H1 (cell line): Measurements from ENCODE around the gene SMIM44. TPM values are rescaled to one million over a fixed set of nuclear protein-coding genes. Genes with fewer than 3 reads are reported as not detected.

ENCODE experiments used
- CTCF ChIA-PET: fragments of 300-600 bp; sonication (Branson Sonifier 250); formaldehyde crosslinking; loops from one replicate; lab custom pipeline; 2021; ENCODE audit not compliant: partially characterized antibody; lab: Charles Lee
- POLR2A ChIA-PET: fragments of 300-600 bp; sonication (Branson Sonifier 250); formaldehyde crosslinking; loops from one replicate; lab custom pipeline; 2021; ENCODE audit warnings: inconsistent platforms; ENCODE audit not compliant: partially characterized antibody; lab: Charles Lee
- DNase-seq, 2 experiments: peaks; one replicate each; pipeline versions ENCODE4 v3.0.0 to v3.0.0-alpha.2; 2010 to 2022; ENCODE audit warnings: low spot score in 2 of 2, low read depth in 1 of 2, mixed read lengths in 1 of 2
- FAIRE-seq: peaks from 2 replicates; lab custom pipeline; 2011; peaks lifted over from hg19 to GRCh38; lab: Jason Lieb, UNC
- H2AFZ ChIP-seq: 2 replicates; pipeline ENCODE4 v1.8.1; 2012; ENCODE audit warnings: low read length, inconsistent platforms
- H2AK5ac ChIP-seq: 2 replicates; pipeline ENCODE4 v1.6.1; 2013; ENCODE audit warnings: low read depth, low read length
- H2BK120ac ChIP-seq: replicated peaks from 2 replicates; pipeline ENCODE3; 2013; ENCODE audit warnings: low read depth, low read length, inconsistent platforms
- H2BK12ac ChIP-seq: 2 replicates; pipeline ENCODE4 v1.6.1; 2013; ENCODE audit warnings: low read depth, low read length
- H2BK15ac ChIP-seq: 2 replicates; pipeline ENCODE4 v1.6.1; 2013; ENCODE audit warnings: low read length
- H2BK20ac ChIP-seq: 2 replicates; pipeline ENCODE4 v1.6.1; 2013; ENCODE audit warnings: low read length
- H2BK5ac ChIP-seq: 2 replicates; pipeline ENCODE4 v1.6.1; 2013; ENCODE audit warnings: low read depth, low read length
- H3K14ac ChIP-seq: 2 replicates; pipeline ENCODE4 v1.6.1; 2013; ENCODE audit warnings: inconsistent platforms; ENCODE audit not compliant: insufficient read length
- H3K18ac ChIP-seq: 2 replicates; pipeline ENCODE4 v1.6.1; 2013; ENCODE audit warnings: low read length; ENCODE audit errors: extremely low read depth
- H3K23ac ChIP-seq: 2 replicates; pipeline ENCODE4 v1.6.1; 2013; ENCODE audit warnings: inconsistent platforms; ENCODE audit not compliant: insufficient read length
- H3K23me2 ChIP-seq: 2 replicates; pipeline ENCODE4 v1.6.1; 2013; ENCODE audit warnings: low read depth, low read length
- H3K27ac ChIP-seq: 2 replicates; pipeline ENCODE4 v1.6.1; 2011; ENCODE audit warnings: low read depth, low read length, inconsistent platforms
- H3K27me3 ChIP-seq, 4 experiments: replicated peaks in 1 of 4; 1 replicate in 1 of 4; 2 replicates in 3 of 4; pipeline versions ENCODE4 v1.6.1 to v1.8.1; 2011 to 2013; ENCODE audit warnings: low read length in 3 of 4, mild to moderate bottlenecking in 3 of 4, inconsistent platforms in 2 of 4, mixed read lengths in 2 of 4, moderate library complexity in 1 of 4; ENCODE audit not compliant: control insufficient read depth in 3 of 4, insufficient read depth in 3 of 4; ENCODE audit errors: extremely low read depth in 1 of 4
- H3K36me3 ChIP-seq, 4 experiments: 2 replicates each; pipeline versions ENCODE4 v1.6.1 to v1.8.1; 2011 to 2013; ENCODE audit warnings: mild to moderate bottlenecking in 4 of 4, low read length in 3 of 4, moderate library complexity in 2 of 4, control low read depth in 1 of 4, inconsistent platforms in 1 of 4; ENCODE audit not compliant: insufficient read depth in 4 of 4, control insufficient read depth in 2 of 4
- H3K4ac ChIP-seq: replicated peaks from 2 replicates; pipeline ENCODE3; 2013; ENCODE audit warnings: low read length, low read depth, mixed read lengths, inconsistent platforms; ENCODE audit not compliant: insufficient read length
- H3K4me1 ChIP-seq, 4 experiments: replicated peaks in 1 of 4; 1 replicate in 1 of 4; 2 replicates in 3 of 4; pipeline versions ENCODE4 v1.6.1 to v1.8.1; 2011 to 2013; ENCODE audit warnings: low read length in 3 of 4, inconsistent platforms in 2 of 4, mixed read lengths in 1 of 4; ENCODE audit not compliant: insufficient read depth in 4 of 4, control insufficient read depth in 3 of 4
- H3K4me2 ChIP-seq, 2 experiments: 2 replicates each; pipeline versions ENCODE4 v1.6.1 to v1.8.1; 2011 to 2013; ENCODE audit warnings: low read depth in 2 of 2, low read length in 2 of 2, control low read depth in 1 of 2, inconsistent platforms in 1 of 2, mild to moderate bottlenecking in 1 of 2; ENCODE audit not compliant: insufficient read depth in 1 of 2
- H3K4me3 ChIP-seq, 4 experiments: fragments of 200-600, 300-600 bp in 1 of 4; sonication (generic), shearing (Covaris generic), sonication (Bioruptor Twin) in 1 of 4; 2 replicates each; pipeline versions ENCODE4 v1.5.1 to v1.8.1; 2011 to 2016; ENCODE audit warnings: low read length in 4 of 4, low read depth in 3 of 4, control low read depth in 2 of 4, inconsistent platforms in 2 of 4, mild to moderate bottlenecking in 2 of 4, mixed read lengths in 1 of 4, moderate library complexity in 1 of 4; ENCODE audit not compliant: insufficient read depth in 2 of 4; ENCODE audit errors: extremely low read depth in 1 of 4
- H3K56ac ChIP-seq: replicated peaks from 2 replicates; pipeline ENCODE3; 2013; ENCODE audit warnings: low read depth, mild to moderate bottlenecking, mixed read lengths, low read length, inconsistent platforms; ENCODE audit not compliant: insufficient read length
- H3K79me1 ChIP-seq: 2 replicates; pipeline ENCODE4 v1.6.1; 2013; ENCODE audit warnings: low read depth, low read length, control low read depth
- H3K79me2 ChIP-seq, 2 experiments: 2 replicates each; pipeline versions ENCODE4 v1.6.1 to v1.8.1; 2012 to 2013; ENCODE audit warnings: low read length in 2 of 2, mild to moderate bottlenecking in 2 of 2, inconsistent platforms in 1 of 2; ENCODE audit not compliant: insufficient read depth in 2 of 2, control insufficient read depth in 1 of 2
- H3K9ac ChIP-seq, 4 experiments: replicated peaks in 1 of 4; 1 replicate in 1 of 4; 2 replicates in 3 of 4; pipeline versions ENCODE4 v1.6.1 to v1.8.1; 2011 to 2013; ENCODE audit warnings: low read depth in 3 of 4, low read length in 3 of 4, control low read depth in 2 of 4, mild to moderate bottlenecking in 2 of 4, moderate library complexity in 2 of 4, inconsistent platforms in 1 of 4; ENCODE audit errors: extremely low read depth in 1 of 4
- H3K9me3 ChIP-seq, 2 experiments: 2 replicates each; pipeline versions ENCODE4 v1.6.1 to v1.8.1; 2012 to 2013; ENCODE audit warnings: mild to moderate bottlenecking in 2 of 2, moderate library complexity in 2 of 2, control low read depth in 1 of 2, inconsistent platforms in 1 of 2, low read depth in 1 of 2, low read length in 1 of 2, mixed read lengths in 1 of 2; ENCODE audit not compliant: insufficient read depth in 2 of 2
- H4K20me1 ChIP-seq, 2 experiments: replicated peaks in 1 of 2; 2 replicates each; pipeline versions ENCODE3 to v1.8.1; 2011 to 2013; ENCODE audit warnings: inconsistent platforms in 2 of 2, low read length in 2 of 2, mild to moderate bottlenecking in 1 of 2; ENCODE audit not compliant: insufficient read depth in 2 of 2, control insufficient read depth in 1 of 2
- H4K5ac ChIP-seq: 2 replicates; pipeline ENCODE4 v1.6.1; 2013; ENCODE audit warnings: low read length, low read depth, mixed read lengths, inconsistent platforms; ENCODE audit not compliant: insufficient read length
- H4K8ac ChIP-seq: 2 replicates; pipeline ENCODE4 v1.8.0; 2013; ENCODE audit warnings: mild to moderate bottlenecking, moderate library complexity, low read length, inconsistent platforms; ENCODE audit not compliant: insufficient read depth; ENCODE audit errors: extremely low read depth
- H4K91ac ChIP-seq: replicated peaks from 2 replicates; pipeline ENCODE3; 2013; ENCODE audit warnings: low read length, mixed read lengths, inconsistent platforms; ENCODE audit not compliant: insufficient read length
- ASH2L ChIP-seq: fragments of 200-600, 300-600 bp; sonication (generic); IDR thresholded peaks from one replicate; pipeline ENCODE4 v1.7.1; 2017; ENCODE audit warnings: low read length
- ATF2 ChIP-seq: IDR thresholded peaks from 2 replicates; pipeline ENCODE4 v1.6.1; 2012; ENCODE audit warnings: low read length, inconsistent platforms
- BACH1 ChIP-seq: IDR thresholded peaks from 2 replicates; pipeline ENCODE4 v1.6.1; 2012; ENCODE audit warnings: low read length, improper control_type of control experiment
- BCL11A ChIP-seq, 2 experiments: IDR thresholded peaks; one replicate each; pipeline ENCODE4 v1.6.1; 2011; ENCODE audit warnings: low read depth in 2 of 2, low read length in 2 of 2, mild to moderate bottlenecking in 2 of 2
- CBX5 ChIP-seq: fragments of 300-800, 300-1000 bp; sonication (generic); IDR thresholded peaks from 2 replicates; pipeline ENCODE4 v1.7.1; 2016; ENCODE audit warnings: antibody characterized with exemption, low read length, low read depth
- CHD2 ChIP-seq: IDR thresholded peaks from 2 replicates; pipeline ENCODE4 v1.6.1; 2012; ENCODE audit warnings: low read length, improper control_type of control experiment
- FOSL1 ChIP-seq: IDR thresholded peaks from 2 replicates; pipeline ENCODE4 v1.6.1; 2011; ENCODE audit warnings: mild to moderate bottlenecking, low read depth, low read length, moderate library complexity; ENCODE audit not compliant: insufficient read depth
- GTF2F1 ChIP-seq: IDR thresholded peaks from 2 replicates; pipeline ENCODE4 v1.6.1; 2012; ENCODE audit warnings: low read depth, low read length, improper control_type of control experiment, borderline replicate concordance
- KDM4A ChIP-seq: IDR thresholded peaks from one replicate; pipeline ENCODE4 v1.7.1; 2012; ENCODE audit warnings: low read depth, mild to moderate bottlenecking, moderate library complexity, low read length, inconsistent platforms; ENCODE audit not compliant: severe bottlenecking
- POLR2AphosphoS5 ChIP-seq: IDR thresholded peaks from 2 replicates; pipeline ENCODE4 v1.6.1; 2011; ENCODE audit warnings: low read depth, low read length
- SAP30 ChIP-seq: fragments of 300-600 bp; sonication (generic); IDR thresholded peaks from 2 replicates; pipeline ENCODE4 v1.7.1; 2012; ENCODE audit warnings: low read length, moderate library complexity, mild to moderate bottlenecking, inconsistent platforms; ENCODE audit not compliant: insufficient read depth, insufficient replicate concordance
- SP2 ChIP-seq: IDR thresholded peaks from 2 replicates; pipeline ENCODE4 v1.6.1; 2012; ENCODE audit warnings: mild to moderate bottlenecking, low read length, inconsistent platforms
- SUZ12 ChIP-seq: fragments of 200-600 bp; sonication (generic); IDR thresholded peaks from 2 replicates; pipeline ENCODE4 v1.6.1; 2012; ENCODE audit warnings: mild to moderate bottlenecking, inconsistent platforms, low read length, moderate library complexity, mixed read lengths
- WGBS, 2 experiments: shearing (Covaris generic) in 1 of 2; methylation state at CpG; one replicate each; pipeline versions ENCODE4 v1.1.6 to v1.1.7; 2013 to 2015; ENCODE audit warnings: low lambda C conversion rate in 2 of 2, mixed read lengths in 2 of 2, inconsistent platforms in 1 of 2, low coverage in 1 of 2, missing lambda C conversion rate in 1 of 2; ENCODE audit not compliant: insufficient replicate concordance in 2 of 2, insufficient coverage in 1 of 2, insufficient read length in 1 of 2; ENCODE audit errors: extremely low coverage in 1 of 2, missing lambda C conversion rate in 1 of 2; 5-methylcytosine and 5-hydroxymethylcytosine counted together
- polyA plus RNA-seq, 7 experiments: library from polyadenylated mRNA; depleted of rRNA in 3 of 7; stranded (reverse) in 5 of 7; unstranded in 2 of 7; fragments of >200 nt in 5 of 7; fragments of 200-250 nt in 2 of 7; gene quantifications; 1 replicate in 5 of 7; 2 replicates in 1 of 7; 4 replicates in 1 of 7; pipeline versions ENCODE4 v1.2.1 to v1.2.3, GENCODE V29; 2011 to 2013; ENCODE audit warnings: missing spikeins in 2 of 7, mixed read lengths in 2 of 7
- total RNA-seq: library from RNA; stranded (reverse); fragmentation: NEBNext Ultra II Directional; extraction: Animal tissue kit (Norgen Biotek cat#: 25700); gene quantifications from 2 replicates; pipeline ENCODE4 v1.2.1, GENCODE V29; 2021

SMIM44 gene
- total and polyA plus RNA-seq, 2 of the 8 experiments (the other 6 are each of a cell fraction or from before 2014, with no cell fraction given), result not detected

- no peaks in the 10 kb centered on the region for H3K79me1 ChIP-seq
- no peak overlapping the region for H2BK12ac ChIP-seq
- no peak overlapping the region for H3K4me3 ChIP-seq
- no peak overlapping the region for H2BK120ac ChIP-seq
- no peaks in the 10 kb centered on the region for H3K79me2 ChIP-seq
- H4K8ac ChIP-seq, result no peak overlapping the region
- H2BK5ac ChIP-seq, result no peak overlapping the region
- H3K4ac ChIP-seq, result no peak overlapping the region
- peaks cover 23% of the 10 kb centered on the region; the same call in 1 of the 2 replicates for H3K23me2 ChIP-seq
- H3K36me3 ChIP-seq, result no peaks in the 10 kb centered on the region
- peaks cover 0 to 15% (median 7%) of the 10 kb centered on the region in 4 experiments; a peak in 6 of 7 replicates for H3K27me3 ChIP-seq
- peaks cover 0 to 10% of the 10 kb centered on the region in 2 experiments for H4K20me1 ChIP-seq
- peaks cover 0 to 2% (median 0%) of the 10 kb centered on the region in 4 experiments; a peak in 2 of 7 replicates for H3K4me1 ChIP-seq
- FAIRE-seq (no peak), DNase-seq (no peak)
- H3K27ac ChIP-seq, result no peak overlapping the region
- no peak overlapping the region for H3K56ac ChIP-seq
- no peak overlapping the region for H3K23ac ChIP-seq
- H4K5ac ChIP-seq, result no peak overlapping the region
- H2AFZ ChIP-seq, result no peak overlapping the region
- WGBS, 2 experiments, result 88% methylated on average over 2 of the region's 2 CpGs; no CpG with 5 or more reads in 1 of the 2 experiments
- H3K14ac ChIP-seq, result no peak overlapping the region
- H4K91ac ChIP-seq, result no peak overlapping the region
- ChIA-PET POLR2A (no interaction called here), CTCF (interaction anchor here (1.0 to 6.8 kb wide), 6 partner anchors 8 to 149 kb away, joined by 3 to 97 read pairs (median 10); partner anchors contain the start of genes MFSD12, SMIM24 and SMIM44)
- H2AK5ac ChIP-seq, result no peak overlapping the region
- no peak overlapping the region for H2BK20ac ChIP-seq
- H3K18ac ChIP-seq, result no peak overlapping the region
- no peak overlapping the region for H3K4me2 ChIP-seq
- no peaks in the 10 kb centered on the region for H3K9me3 ChIP-seq
- H3K9ac ChIP-seq, result no peak overlapping the region
- H2BK15ac ChIP-seq, result no peak overlapping the region
- no peak for TF ChIP-seq POLR2AphosphoS5
- no peak for TF ChIP-seq SUZ12
- TF ChIP-seq GTF2F1, result no peak
- TF ChIP-seq CHD2, result no peak
- no peak for TF ChIP-seq FOSL1
- no peak for TF ChIP-seq SP2
- TF ChIP-seq BACH1, result no peak
- no peak for TF ChIP-seq BCL11A (IDR thresholded peaks at IDR 0.05; ENCODE audit: low read depth in 2 of 2, low read length in 2 of 2)
- no peak for TF ChIP-seq ASH2L
- no peak for TF ChIP-seq KDM4A
- TF ChIP-seq ATF2, result no peak
- no peak for TF ChIP-seq SAP30
- TF ChIP-seq CBX5, result no peak
Observed at GRCh38 chr19:3474614-3475013, 8.6 kb downstream of the SMIM44 start.
